ENCODE data around the gene MAST4.

The MAST4 gene

GRCh38 chr5:66851306-66851705 is 255.1 kb downstream of the MAST4 start:
- FAIRE-seq = no peak

GRCh38 chr5:66854416-66854815 is 258.2 kb downstream of the MAST4 start:
- no peak for FAIRE-seq

- no peak for FAIRE-seq
These were observed 260.0 kb downstream of the MAST4 start for GRCh38 chr5:66856041-66856805.

- FAIRE-seq = no peak
These were observed 263.3 kb downstream of the MAST4 start for GRCh38 chr5:66859526-66859925.

GRCh38 chr5:66860199-66860975 is 264.2 kb downstream of the MAST4 start:
- FAIRE-seq = no peak

- FAIRE-seq = no peak
These were observed 265.2 kb downstream of the MAST4 start for GRCh38 chr5:66861402-66861801.

GRCh38 chr5:66862020-66862419 is 265.8 kb downstream of the MAST4 start:
- no peak for FAIRE-seq

GRCh38 chr5:66863243-66864170 is 267.3 kb downstream of the MAST4 start:
- FAIRE-seq = no peak

- no peak for FAIRE-seq
These were observed 268.2 kb downstream of the MAST4 start for GRCh38 chr5:66864240-66864884.

- FAIRE-seq = no peak
These were observed 271.6 kb downstream of the MAST4 start for GRCh38 chr5:66867618-66868322.

- no peak for FAIRE-seq
These were observed 273.2 kb downstream of the MAST4 start for GRCh38 chr5:66869347-66869746.

GRCh38 chr5:66870708-66871107 is 274.5 kb downstream of the MAST4 start:
- FAIRE-seq = no peak

GRCh38 chr5:66871651-66872050 is 275.5 kb downstream of the MAST4 start:
- FAIRE-seq = no peak

GRCh38 chr5:66872736-66873331 is 276.6 kb downstream of the MAST4 start:
- no peak for FAIRE-seq

GRCh38 chr5:66874004-66874403 is 277.8 kb downstream of the MAST4 start:
- FAIRE-seq = no peak

GRCh38 chr5:66875315-66875714 is 279.1 kb downstream of the MAST4 start:
- FAIRE-seq = no peak

- no peak for FAIRE-seq
These were observed 280.1 kb downstream of the MAST4 start for GRCh38 chr5:66876266-66876807.

GRCh38 chr5:66877843-66878242 is 281.6 kb downstream of the MAST4 start:
- no peak for FAIRE-seq

GRCh38 chr5:66880401-66880800 is 284.2 kb downstream of the MAST4 start:
- FAIRE-seq = no peak

GRCh38 chr5:66881480-66882161 is 285.4 kb downstream of the MAST4 start:
- FAIRE-seq = no peak

All from A204.1 (cell line).